Type B pancreatic cell (in vitro differentiated cells): ENCODE measurements around the gene HRG. TPM values are rescaled to one million over a fixed set of nuclear protein-coding genes. Genes with fewer than 3 reads are reported as not detected.
"Not testable (repeated sequence)": the region's sequence is repeated elsewhere in the genome, so short reads cannot be mapped to it uniquely, and the experiment has no call there.

Experiments
- DNase-seq: peaks from one replicate; pipeline ENCODE4 v3.0.0; 2021; ENCODE audit warnings: mixed read lengths; ENCODE audit not compliant: unreplicated experiment; ENCODE audit errors: extremely low spot score
- H3K27ac Mint-ChIP-seq: 2 replicates; pipeline ENCODE4 v1.8.0; 2021; ENCODE audit warnings: mild to moderate bottlenecking, mixed read lengths
- H3K27me3 Mint-ChIP-seq: 2 replicates; pipeline ENCODE4 v1.8.0; 2021; ENCODE audit warnings: mixed read lengths
- H3K36me3 Mint-ChIP-seq: 2 replicates; pipeline ENCODE4 v1.8.0; 2021; ENCODE audit warnings: mixed read lengths
- H3K4me1 Mint-ChIP-seq: one replicate; pipeline ENCODE4 v1.8.0; 2021; ENCODE audit warnings: mixed read lengths; ENCODE audit not compliant: unreplicated experiment
- H3K4me3 Mint-ChIP-seq: 2 replicates; pipeline ENCODE4 v1.8.0; 2021; ENCODE audit warnings: mild to moderate bottlenecking, mixed read lengths
- H3K9me3 Mint-ChIP-seq: 2 replicates; pipeline ENCODE4 v1.8.0; 2021; ENCODE audit warnings: mixed read lengths
- total RNA-seq: library from RNA; stranded (reverse); gene quantifications from 2 replicates; pipeline ENCODE4 v1.2.1, GENCODE V29; 2021; ENCODE audit warnings: low replicate concordance
- TF ChIP-seq, protein P1 (sequence below): fragments of 200-600 bp; sonication (generic); conservative IDR thresholded peaks from 2 replicates; pipeline ENCODE4 v1.5.0; 2021; ENCODE audit warnings: antibody characterized with exemption, mild to moderate bottlenecking

The HRG gene
- total RNA-seq, 1 donor from 2014 or later, result not detected

DNA sequence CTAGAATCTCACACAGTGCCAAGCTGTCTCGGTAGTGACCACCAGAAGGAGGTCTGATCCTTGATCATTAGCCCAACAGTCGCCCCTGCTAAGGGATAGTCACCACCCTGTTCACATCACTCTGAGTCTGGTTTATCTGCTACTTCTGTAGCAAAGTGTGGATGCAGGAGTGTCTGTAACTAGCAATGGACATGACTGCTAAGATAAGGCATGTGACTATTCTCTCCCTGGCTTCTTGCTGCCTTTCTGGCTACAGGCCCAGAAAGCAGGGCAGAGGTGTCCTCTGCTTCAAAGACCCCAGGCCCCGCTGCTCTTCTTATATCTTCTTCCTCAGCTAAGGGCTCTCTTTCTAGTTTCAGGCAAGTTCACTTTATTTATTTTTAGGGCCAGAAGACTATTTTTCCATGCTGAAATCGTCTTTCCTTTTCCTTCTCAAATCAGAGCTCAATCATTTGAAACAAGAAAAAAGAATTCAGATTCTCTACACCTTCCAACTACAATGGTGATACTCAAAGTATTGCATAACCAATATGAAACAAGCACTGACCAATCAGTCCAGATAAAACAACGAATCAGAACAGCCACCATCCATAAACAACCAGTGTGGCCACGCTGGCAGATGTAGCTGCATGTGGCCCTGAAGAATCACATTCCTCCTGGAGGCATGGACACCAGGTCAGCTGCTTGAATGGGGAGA, 43.3 kb downstream of the HRG start:
- H3K4me3 Mint-ChIP-seq, result no peak overlapping the region
- no peaks in the 10 kb centered on the region for H3K9me3 Mint-ChIP-seq
- TF ChIP-seq, protein P1, sequence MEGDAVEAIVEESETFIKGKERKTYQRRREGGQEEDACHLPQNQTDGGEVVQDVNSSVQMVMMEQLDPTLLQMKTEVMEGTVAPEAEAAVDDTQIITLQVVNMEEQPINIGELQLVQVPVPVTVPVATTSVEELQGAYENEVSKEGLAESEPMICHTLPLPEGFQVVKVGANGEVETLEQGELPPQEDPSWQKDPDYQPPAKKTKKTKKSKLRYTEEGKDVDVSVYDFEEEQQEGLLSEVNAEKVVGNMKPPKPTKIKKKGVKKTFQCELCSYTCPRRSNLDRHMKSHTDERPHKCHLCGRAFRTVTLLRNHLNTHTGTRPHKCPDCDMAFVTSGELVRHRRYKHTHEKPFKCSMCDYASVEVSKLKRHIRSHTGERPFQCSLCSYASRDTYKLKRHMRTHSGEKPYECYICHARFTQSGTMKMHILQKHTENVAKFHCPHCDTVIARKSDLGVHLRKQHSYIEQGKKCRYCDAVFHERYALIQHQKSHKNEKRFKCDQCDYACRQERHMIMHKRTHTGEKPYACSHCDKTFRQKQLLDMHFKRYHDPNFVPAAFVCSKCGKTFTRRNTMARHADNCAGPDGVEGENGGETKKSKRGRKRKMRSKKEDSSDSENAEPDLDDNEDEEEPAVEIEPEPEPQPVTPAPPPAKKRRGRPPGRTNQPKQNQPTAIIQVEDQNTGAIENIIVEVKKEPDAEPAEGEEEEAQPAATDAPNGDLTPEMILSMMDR, result no peak
- DNase-seq, result no peak
- H3K36me3 Mint-ChIP-seq, result no peaks in the 10 kb centered on the region
- H3K27me3 Mint-ChIP-seq, result peaks cover 24% of the 10 kb centered on the region
- H3K4me1 Mint-ChIP-seq, result no peaks in the 10 kb centered on the region
- H3K27ac Mint-ChIP-seq, result no peak overlapping the region

DNA sequence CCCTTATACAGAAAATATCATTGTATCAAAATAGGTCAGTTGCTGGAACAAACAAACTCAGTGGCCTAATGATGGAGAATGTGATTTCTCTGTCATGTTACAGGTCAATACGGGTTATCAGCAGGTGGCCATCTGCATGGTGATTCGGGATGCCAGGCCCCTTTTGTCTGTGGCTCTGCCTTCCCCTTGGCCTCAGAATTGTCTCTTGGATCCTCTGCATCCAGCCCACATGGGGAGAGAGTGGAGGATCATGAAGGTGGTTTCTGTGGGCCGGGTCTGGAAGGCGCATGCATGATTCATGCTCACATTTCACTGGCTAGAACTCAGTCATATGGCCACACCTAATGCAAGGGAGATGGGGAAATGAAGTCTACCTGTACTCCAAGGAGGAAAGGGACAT, 44.9 kb downstream of the HRG start:
- not testable (repeated sequence) for H3K9me3 Mint-ChIP-seq, H3K36me3 Mint-ChIP-seq, H3K4me3 Mint-ChIP-seq, H3K4me1 Mint-ChIP-seq, DNase-seq, H3K27ac Mint-ChIP-seq
- peaks cover 25% of the 10 kb centered on the region for H3K27me3 Mint-ChIP-seq

DNA sequence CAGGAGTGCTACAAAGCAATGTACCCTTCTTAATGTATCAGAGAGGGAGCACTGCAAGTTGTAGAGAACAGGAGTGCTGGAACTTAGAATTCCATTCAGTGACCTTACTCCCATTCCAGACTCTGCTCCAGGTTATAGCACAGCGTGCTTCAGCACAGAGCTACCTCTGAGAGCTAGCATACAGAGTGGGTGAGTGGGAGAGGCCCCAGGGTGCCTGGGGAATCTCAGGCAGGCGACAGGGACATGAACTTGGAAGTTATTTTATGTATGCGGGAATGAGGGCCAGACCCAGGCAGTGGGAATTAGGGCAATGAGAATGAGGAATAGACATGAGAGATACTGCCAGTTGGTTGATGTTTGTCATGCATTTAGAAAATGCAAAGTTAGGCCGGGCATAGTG, 47.7 kb downstream of the HRG start:
- H3K4me1 Mint-ChIP-seq, result no peaks in the 10 kb centered on the region
- H3K27ac Mint-ChIP-seq, result no peak overlapping the region
- H3K27me3 Mint-ChIP-seq, result peaks cover 15% of the 10 kb centered on the region
- TF ChIP-seq, protein P1, result no peak
- no peak overlapping the region for H3K4me3 Mint-ChIP-seq
- H3K36me3 Mint-ChIP-seq, result no peaks in the 10 kb centered on the region
- DNase-seq, result no peak
- H3K9me3 Mint-ChIP-seq, result no peaks in the 10 kb centered on the region

DNA sequence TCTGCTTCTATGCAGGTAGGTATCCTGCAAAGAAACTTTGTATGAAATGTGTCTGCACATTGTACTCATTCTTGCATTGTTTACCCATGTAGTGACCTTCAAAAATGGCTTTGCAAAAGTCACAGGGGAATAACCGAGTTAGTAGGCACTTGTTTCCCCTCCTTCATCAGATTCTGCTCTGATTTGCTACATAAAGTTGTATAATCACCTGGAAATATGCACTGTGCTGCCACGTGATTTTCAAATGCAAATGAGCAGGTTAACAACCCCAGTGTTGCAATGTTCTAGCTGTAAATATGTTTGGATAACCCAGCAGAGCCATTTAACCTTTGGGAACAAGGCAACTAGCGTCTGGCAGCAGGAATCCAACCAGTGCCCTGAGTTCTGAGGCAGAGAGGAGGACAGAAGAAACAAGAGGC, 51.2 kb downstream of the HRG start, which contains the start of gene KNG1:
KNG1 (plus strand) TSS at position 321 of the 419 bp plus-strand sequence. CDS start 184 bp downstream, outside the sequence.
- no peak within 1 kb of the TSS for H3K27ac Mint-ChIP-seq
- no peak within 1 kb of the TSS for H3K4me3 Mint-ChIP-seq
- DNase-seq, result no peak

DNA sequence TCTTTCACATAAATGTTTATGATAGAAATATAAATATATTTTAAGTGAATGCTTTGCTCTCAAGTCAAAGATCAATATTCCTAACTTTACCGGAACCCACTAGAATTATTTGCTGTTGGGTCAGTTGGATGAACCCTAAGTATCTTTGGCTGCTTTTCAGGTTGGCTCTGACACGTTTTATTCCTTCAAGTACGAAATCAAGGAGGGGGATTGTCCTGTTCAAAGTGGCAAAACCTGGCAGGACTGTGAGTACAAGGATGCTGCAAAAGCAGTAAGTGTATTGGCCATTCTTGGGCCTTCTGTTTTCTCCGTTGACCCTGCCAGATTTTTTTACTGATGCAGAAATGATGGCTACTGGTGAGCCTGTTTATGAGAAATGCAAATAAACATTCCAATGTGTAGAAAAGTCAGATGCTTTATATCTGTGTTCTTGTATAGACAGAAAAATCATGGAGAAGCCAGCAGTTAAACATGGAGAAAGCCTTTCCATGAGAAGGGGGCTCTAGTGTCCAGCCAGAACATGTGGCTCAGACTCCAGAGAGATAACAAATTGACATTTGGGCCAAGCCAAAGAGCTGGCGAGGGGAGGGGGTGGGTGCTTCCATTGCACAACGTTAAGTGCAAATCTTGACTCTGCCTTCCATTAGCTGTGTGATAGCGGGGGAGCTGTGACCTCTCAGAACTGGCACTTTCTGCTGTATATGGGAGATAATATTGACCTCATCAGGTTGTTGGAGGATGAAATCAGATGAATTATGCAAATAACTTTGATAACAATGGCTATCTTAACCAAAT, 54.3 kb downstream of the HRG start:
- H3K4me3 Mint-ChIP-seq, result no peak overlapping the region
- peaks cover 2% of the 10 kb centered on the region for H3K9me3 Mint-ChIP-seq
- no peaks in the 10 kb centered on the region for H3K4me1 Mint-ChIP-seq
- H3K27ac Mint-ChIP-seq, result no peak overlapping the region
- TF ChIP-seq, protein P1, result no peak
- peaks cover 6% of the 10 kb centered on the region for H3K27me3 Mint-ChIP-seq
- no peak for DNase-seq
- no peaks in the 10 kb centered on the region for H3K36me3 Mint-ChIP-seq

More for the DNA sequence above, 51.2 kb downstream of the HRG start, which contains the start of gene KNG1:
- no peaks in the 10 kb centered on the region for H3K9me3 Mint-ChIP-seq
- TF ChIP-seq, protein P1, result no peak
- H3K4me1 Mint-ChIP-seq, result no peaks in the 10 kb centered on the region
- H3K27me3 Mint-ChIP-seq, result peaks cover 13% of the 10 kb centered on the region
- no peaks in the 10 kb centered on the region for H3K36me3 Mint-ChIP-seq

DNA sequence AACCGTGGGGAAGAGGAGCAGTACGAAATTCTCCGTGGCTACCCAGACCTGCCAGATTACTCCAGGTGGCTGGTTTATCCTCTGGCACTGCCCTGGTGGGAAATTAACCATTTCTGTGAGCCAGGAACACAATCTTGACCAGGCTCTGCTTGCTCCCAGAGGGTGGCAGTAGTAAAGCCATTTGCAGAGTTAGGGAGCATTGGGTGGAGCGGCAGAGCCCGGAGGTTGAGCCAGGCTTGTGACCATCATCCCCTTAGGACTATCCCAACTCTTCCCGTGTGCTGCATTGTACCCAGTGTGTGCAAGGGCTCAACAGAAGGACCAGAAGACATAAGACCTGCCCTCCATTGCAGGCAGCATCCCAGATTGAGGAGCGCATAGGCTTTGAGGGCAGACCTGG, 56.6 kb downstream of the HRG start:
- peaks cover 6% of the 10 kb centered on the region for H3K27me3 Mint-ChIP-seq
- DNase-seq, result no peak
- no peak overlapping the region for H3K4me3 Mint-ChIP-seq
- no peak overlapping the region for H3K27ac Mint-ChIP-seq
- TF ChIP-seq, protein P1, result no peak
- H3K4me1 Mint-ChIP-seq, result no peaks in the 10 kb centered on the region
- peaks cover 5% of the 10 kb centered on the region for H3K9me3 Mint-ChIP-seq
- H3K36me3 Mint-ChIP-seq, result no peaks in the 10 kb centered on the region
